ENCODE measurements around the gene VAC14.

GRCh38 chr16:70682239-70683145 lies 118.5 kb downstream of the VAC14 start:
- TF ChIP-seq MAX (IDR thresholded peaks at IDR 0.05) (no peak), EZH2phosphoT487 (IDR thresholded peaks at IDR 0.05; ENCODE audit: borderline replicate concordance) (no peak)
